Activated CD8-positive, alpha-beta memory T cell treated with anti-CD3 and anti-CD28 coated beads, Interleukin-2, amount 50 U/mL, for 24 hours (primary cell): ENCODE data around the gene GRK1.

Experiments
- DNase-seq: peaks from one replicate; pipeline ENCODE4 v3.0.0-alpha.2; 2020; ENCODE audit errors: extremely low read depth

Gene GRK1

DNA sequence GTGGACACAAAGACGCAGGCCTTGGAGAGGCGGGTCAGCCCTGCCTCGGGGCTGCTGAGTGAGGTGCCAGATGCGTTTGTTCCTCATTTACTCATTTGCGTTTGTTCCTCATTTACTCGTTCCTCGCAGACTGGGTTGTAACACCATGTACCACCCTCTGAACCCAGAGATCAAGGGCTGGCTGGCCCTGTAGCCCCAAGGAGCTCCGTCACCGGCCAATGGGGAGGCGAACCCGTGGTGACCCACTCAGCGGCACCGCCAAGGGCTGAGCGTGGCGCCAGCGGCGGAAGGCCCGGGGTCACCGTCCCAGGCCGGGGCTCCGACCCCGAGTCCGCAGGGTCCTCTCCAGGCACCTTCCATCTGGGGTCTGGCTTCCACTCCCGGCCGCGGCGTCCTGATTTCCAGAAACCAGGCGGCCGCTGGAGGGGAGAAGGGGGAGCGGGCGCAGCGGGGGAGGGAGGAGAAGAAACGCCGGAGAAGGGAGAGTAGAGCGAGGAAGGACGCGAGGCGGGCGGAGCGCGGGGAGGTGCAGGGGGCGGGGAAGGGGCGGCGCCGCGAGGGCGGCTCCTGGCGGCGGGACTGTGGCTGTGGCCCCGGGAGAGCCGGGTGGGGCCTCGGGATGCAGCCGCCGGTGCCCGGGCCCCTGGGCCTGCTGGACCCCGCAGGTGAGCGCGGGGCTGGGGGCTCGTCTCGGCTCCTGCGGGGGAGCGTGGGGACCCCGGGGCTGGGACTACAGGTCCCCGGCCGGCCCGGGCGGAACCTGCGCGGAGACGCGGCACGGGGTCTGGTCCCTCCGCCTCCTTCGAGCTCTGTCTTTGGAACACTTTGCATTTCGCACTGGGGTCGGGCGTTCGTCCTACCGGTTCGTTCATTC, 91.9 kb downstream of the GRK1 start, which contains the start of gene TMEM255B:
Gene TMEM255B, plus strand, starts transcription at position 576 of the 874 bp plus-strand sequence. Its CDS starts 44 bp downstream, at position 620.
- peak; percentile 41 for DNase-seq

DNA sequence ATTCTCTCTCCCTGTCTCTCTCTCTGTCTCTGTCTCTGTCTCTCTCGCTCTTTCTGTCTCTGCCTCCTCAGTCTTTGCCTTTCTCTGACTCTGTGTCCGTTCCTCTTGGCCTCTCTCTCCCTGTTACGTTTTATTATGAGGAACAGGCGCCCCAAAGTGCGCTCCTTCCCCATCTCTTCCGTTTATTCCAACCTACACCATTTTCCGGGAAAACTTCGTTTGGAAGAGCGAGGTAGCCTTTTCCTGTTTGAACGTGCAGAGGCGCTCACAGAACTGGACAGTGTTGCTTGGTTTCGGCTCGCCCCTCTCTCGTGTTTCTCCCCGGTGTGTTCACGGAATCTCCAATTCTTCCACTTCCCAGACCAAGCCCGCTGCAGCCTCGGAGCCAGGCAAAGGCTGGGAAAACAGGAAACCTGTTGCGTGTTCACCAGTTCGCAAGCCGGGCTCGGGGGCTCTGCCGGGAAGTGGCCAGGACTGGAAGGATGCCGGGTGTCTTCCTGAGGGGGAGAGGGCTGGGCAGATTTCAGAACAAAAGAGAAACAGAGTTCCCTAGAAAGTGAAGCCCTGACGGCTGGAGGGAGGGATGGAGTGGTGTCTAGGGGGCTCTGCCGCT, 92.6 kb downstream of the GRK1 start:
- no peak for DNase-seq

DNA sequence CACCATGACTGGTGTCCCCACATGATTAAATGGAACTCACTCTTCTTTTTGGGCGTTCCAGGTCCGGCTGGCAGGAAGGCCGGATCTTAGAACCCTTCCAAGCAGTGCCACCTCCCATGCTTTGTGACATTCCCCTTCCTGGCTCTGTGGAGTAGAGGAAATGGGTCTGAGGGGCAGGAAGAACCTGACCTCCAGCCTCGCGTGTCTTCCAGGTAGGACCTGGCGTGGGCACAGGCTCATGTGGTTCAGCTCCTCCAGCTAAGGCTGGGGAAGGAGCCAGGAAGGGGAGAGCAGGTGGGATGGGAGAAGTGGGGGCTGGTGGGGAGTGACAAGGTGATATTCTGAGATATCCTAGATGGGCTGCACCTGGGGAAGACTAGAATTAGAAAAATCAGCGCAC, 94.1 kb downstream of the GRK1 start:
- DNase-seq: no peak

DNA sequence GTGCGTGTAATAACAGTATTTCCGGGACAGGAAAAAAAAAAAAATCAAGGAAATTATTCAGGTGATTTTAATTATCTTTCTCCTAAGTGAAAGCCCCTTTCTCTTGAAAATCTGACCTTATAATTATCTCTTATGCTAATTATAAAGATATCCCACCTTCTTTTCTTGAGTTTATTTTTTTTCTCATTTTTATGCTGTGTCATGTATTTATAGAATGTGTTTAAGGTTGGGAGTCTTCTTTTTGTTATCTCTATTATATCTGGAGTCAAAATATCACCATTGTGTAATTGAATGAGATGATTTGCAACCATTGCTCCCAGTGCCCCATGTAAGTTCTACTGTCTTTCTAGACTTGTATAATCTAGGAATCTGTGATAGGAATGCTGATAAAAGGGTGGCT, 95.1 kb downstream of the GRK1 start:
- DNase-seq: no peak

DNA sequence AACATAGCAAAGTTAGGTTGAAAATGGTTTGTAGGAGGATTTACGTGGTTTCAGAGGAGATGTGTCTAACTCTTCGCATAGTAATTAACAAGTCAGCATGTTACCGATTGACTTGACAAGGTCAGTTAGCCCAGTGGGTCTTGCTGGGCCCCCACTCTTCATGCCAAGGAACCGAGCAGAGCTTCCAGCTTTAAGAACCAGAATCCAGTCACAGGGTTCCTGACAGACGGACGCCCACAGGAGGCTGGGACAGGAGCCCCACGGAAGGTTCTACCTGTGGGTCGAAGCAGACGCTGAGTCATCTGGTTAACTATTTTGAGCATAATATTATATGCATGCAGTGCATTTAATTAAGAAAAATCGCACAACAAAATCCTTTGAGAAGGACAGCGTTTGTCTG, 95.5 kb downstream of the GRK1 start:
- DNase-seq: no peak

DNA sequence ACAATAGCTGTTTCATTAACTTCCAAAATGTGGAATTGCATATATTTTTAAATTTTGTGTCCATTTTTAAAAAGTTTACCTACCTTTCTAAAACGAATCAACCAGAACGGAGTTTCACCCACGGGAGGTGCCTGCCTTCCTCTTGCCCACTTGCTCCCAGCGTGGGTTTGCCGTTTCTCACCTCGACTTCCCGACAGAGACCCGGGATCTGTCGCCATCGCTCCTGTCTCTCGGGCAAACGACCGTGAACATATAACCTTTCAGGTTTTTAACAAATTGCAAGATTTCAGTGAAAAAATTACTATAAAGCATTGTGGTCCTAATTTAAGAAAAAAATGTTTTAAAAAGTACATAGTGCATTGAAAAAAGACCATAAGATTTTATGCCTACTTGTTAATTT, 96.2 kb downstream of the GRK1 start:
- no peak for DNase-seq

DNA sequence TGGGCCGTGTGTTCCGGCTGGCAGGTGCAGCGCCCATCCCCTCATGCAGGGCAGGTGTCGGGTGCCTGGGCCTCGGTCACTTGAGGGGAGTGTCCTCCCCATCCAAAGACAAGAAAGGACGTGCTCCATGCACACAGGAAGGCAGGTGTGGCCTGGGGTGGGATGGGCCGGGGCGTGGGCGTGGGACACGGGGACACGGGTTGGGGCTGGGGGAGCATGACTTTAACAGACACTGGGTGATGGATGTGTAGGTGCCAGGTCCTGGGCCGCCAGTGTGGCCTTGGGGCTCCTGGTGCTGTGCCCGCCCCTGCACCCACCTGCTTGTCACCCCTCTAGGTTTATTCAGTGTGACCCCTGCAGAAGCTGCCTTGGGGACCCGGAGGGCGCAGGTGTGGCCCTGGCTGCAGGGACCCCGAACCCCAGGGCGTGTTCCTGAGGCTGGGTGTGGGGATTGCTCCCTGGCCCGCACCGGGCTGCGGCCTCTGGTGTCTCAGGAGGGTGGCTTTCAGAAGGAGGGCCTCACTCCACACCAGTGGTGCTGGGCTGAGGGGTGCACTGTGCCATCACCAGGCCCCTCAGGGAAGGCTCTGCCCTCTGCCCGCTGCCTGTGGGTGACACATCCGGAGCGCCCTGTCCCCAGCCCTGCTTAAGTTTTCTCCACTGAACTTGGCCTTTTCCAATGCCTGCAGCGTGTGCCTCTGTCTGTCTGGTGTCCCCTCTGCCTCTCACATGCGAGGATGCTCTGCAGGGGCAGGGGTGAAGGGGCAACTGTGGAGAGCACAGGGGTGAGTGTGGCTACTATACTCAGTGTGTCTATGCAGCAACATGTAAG, 97.2 kb downstream of the GRK1 start:
- DNase-seq: no peak

DNA sequence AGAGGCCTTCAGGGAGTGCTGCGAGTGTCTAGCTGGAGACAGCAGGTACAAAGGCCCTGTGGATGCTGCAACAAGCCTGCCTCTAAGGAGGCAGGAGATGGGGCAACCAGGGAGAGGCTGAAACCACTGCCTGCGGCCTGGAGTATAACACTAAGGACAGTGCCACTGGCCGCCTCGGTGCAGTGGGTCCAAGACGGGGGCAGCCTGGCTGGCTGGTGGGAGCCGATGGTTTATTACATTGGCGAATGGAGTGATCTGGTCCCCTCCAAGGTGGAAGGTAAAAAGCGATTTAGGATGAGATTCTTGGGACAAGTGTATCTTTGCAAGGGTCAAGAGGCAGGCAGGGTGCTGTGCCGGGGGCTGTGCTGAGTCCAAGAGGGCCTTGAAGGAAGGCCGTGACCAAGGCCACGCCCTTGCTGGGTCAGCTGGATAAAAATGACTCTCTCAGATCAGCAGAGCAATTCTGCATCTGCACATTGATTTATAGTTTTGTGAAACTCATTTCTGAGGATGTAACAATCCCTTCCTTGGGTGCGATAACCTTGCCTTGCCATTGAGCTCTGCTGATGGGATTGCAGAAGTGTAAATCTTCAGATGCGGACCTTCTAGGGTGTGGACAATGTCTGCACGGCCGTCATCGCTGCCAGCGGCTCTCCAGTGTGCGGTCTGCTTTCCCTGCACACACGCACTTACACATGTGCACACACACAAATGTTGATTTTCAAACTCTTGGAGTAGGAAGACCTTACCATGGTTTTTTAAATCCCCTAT, 98.0 kb downstream of the GRK1 start:
- DNase-seq: no peak

DNA sequence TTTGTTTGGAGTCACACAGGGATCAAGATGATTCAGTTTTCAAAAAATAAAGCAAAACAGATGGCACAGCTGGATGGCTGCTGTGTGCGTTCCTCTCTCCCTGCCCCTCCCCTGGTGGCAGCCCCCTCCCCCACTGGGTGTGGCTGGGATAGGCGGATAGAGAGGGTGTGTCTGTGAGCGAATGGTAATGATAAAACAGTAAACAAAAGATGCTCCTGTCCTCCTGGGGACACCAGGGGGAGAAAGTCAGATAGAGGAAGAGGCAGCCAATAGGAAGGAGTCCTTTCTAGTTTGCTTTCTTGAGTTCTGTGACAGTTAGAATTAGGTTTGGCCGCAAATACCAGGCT, 98.5 kb downstream of the GRK1 start:
- DNase-seq: no peak

DNA sequence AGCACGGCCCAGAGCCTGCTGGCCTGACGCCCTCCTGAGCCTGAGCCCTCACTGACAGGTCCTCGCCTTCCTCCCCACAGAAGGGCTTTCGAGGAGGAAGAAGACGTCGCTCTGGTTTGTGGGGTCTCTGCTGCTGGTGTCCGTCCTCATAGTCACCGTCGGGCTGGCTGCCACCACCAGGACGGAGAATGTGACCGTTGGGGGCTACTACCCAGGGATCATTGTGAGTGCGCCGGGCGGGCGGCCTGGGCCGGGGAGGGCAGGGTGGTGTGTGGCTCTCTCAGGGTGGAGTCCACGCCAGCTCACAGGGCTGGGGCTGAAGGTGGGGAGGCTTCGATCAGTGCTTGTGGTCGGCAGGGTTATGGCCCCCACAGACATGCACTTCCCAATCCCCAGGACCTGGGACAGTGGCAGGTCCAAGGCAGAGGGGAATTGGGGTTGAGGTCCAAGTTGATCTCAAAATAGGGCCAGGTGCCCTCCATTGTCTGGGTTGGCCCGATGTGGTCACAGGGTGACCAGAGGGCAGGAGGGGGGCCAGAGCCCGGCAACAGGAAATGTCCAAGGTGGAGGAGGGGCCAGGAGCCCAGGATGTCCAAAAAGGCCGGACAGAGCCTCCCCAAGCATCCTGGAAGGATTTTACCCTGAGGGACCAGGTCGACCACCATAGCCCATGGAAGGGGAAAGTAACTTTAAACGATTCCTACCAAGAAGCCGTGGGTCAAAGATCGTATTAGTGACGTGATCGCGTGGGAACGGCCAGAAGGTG, 99.2 kb downstream of the GRK1 start:
- DNase-seq: no peak

DNA sequence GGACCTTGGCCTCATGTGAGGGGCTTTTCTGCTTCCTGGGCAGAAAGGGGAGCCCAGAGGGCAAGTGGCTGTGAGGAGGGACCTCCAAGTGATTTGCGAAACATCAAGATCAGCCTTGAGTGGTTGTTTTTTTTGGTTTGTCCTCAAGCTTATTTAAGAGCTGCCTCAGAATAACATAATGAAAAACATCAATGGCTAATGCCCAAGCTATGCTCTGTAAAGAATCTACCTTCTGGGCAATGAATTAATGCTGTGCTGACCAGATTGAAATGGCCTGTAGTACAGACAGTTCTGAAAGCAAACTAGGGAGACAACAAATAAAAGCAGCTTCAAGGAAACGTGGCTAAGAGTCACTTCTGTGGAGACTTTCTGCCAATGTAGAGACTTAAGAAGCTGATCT, 100.3 kb downstream of the GRK1 start:
- no peak for DNase-seq

DNA sequence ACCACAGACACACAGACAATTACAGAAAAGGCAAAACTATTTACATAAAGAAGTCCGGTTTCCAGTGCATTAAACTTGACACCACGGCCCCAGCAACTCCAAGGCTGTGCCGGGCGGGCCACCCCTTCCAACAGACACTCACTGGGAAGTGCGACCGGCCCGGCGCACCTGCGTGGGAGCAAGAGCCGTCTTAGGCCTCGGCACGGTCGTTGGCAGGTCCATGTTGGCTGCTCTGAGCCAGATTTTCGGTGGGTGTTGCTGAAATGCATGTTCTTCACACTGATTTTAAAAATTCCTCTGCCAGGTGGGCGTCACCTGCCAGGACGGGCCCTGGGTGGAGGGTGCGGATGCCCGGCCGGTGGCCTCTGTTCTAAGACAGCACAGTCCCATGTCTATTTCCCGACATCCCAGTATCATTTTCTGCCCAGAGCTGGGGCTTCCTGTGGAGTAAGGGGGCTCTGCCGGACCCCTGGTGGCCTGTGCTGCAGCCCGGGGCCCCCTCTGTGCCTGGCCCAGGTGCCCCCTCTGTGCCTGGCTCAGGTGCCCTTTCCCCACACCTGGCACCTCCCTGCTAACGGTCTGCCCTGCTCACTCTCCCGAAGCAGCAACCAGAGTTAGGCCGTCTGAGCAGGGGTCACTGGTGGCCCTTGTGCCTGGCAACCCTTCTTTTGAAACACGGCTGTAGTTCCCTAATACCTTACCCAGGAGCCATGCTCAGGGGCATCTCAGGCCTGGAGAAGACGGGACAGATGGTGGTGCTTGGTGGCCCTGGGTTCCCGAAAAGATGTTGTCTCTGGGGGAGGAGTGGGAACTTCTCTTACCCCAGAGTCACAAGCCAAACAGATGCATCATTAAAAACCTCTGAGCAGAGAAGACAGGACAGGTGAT, 101.2 kb downstream of the GRK1 start:
- no peak for DNase-seq

DNA sequence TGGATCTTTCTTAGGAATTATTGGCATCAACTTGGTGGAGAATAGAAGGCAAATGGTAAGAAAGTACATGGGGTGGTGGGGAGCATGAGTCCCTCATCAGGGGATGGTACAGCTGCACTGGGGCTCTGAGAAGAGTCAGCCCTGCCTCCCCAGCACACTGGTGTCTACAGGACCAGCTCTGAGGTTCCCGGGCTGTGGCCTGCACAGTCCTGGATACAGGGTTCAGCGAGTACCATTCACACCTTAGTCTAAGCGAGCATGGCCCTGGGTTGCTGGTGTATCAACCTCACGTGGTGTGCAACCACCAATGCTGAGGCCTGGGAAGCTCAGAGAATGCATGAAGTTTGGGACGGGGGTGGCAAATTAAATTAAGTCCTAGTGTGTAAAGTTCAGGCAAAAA, 102.1 kb downstream of the GRK1 start:
- no peak for DNase-seq

DNA sequence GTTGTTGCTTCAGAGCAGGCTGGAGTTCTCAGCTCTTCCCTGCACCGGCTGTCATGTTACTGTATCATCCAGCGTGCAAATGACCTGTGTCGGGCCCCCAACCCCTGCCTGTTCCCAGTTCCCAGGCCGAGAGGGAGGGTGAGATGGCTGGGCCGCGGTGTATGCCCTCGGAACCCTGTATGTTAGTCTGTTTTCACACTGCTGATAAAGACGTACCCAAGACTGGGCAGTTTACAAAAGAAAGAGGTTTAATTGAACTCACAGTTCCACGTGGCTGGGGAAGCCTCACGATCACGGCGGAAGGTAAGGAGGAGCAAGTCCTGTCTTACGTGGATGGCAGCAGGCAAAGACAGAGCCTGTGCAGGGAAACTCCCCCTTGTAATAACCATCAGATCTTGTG, 102.9 kb downstream of the GRK1 start:
- DNase-seq: no peak

DNA sequence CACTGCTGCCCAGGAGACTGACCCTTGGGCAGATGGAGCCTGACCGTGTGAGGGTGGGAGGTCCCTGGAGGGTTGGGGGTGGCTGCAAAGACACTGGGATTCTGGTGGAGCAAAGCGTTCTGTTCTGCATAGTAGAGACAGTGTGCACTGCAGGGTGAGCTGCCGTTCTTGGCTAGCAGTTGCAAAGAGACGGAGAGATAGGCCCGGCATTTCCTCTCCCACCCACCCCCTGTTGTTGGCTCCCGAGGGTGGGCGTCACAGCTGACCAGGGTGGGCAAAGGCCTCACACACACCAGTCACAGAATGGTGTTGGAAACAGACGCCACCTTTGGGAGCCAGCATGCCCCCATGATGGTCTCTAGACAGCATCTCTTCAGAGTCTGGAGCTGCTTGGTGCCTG, 103.4 kb downstream of the GRK1 start:
- DNase-seq: no peak

DNA sequence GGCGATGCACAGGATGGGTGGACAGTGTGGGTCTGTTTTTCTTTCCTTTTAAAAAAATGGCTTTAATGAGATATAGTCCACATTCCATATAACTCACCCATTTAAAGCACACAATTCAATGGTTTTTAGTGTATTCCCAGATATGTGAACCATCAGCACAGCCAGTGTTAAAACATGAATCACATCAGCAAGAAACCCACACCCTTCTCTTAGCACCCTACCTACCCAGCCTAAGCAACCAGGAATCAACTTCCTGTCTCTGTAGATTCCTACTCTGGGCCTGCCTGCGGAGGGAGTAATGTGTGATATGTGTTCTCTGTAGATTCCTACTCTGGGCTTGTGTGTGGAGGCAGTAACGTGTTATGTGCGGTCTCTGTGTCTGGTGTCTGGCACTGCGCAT, 103.9 kb downstream of the GRK1 start:
- no peak for DNase-seq

DNA sequence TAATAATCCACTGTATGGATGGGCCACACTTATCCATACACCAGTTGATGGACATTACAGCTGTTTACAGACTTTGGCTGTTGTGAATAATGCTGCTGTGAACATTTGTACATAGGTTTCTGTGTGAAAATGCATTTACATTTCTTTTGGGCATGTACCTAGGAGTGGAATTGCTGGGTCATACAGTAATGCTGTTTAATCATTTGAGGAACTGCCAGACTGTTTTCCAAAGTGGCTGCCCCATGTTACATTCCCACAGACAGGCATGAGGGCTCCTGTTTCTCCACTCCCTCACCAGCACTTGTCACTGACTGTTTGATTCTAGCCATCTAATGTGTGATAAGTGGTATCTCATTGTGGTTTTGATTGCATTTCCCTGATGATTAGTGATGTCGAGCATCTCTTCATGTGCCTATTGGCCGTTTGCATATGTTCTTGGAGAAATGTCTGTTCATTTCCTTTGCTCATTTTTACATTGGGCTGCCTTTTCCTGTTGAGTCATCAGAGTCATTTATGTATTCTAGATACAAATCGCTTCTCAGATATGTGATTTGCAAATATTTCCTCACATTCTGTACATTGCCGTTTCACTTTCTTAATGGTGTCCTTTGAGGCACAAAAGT, 104.8 kb downstream of the GRK1 start:
- DNase-seq: no peak

DNA sequence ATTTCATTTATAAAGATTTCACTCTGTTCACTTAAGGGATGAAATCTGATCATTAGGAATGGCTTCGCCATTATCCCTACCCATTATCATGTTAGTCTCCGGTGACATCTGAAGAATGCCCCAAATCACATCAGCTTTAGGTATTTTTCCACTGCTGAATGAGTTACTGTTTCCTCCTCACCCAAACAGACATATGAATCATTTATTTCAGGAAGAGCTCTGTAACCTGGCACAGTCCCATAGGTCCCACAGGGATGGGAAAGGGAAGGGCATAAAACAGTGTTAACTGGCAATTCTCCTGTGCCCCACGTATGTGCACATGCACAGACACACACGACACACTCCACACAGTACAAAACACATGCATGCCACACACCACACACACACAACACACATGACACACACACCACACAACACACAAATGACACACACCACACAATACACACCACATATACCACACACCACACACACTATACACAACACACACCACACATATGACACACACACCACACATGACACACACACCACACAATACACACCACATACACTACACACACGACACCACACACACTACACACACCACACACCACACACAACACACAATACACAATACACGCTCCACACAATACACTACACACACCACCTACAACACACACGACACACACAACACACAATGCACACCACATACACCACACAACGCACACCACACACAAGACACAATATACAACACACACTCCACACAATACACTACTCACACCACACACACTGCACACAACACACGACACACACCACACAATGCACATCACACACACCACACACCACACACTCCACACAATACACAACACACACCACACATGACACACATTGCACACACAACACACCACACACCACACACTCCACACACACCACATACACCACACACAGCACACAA, 107.4 kb downstream of the GRK1 start:
- no peak for DNase-seq
